HepG2 (cell line): ENCODE results near the gene TFAM. TPM values are rescaled to one million over a fixed set of nuclear protein-coding genes. Genes with fewer than 3 reads are reported as not detected.

ENCODE experiments used
- ATAC-seq: fragments of 200-7000 bp; cut with Tn5 transposase; 3 replicates; pipeline ENCODE4 v1.9.1; 2020; ENCODE audit warnings: mild to moderate bottlenecking, moderate library complexity
- BruUV-seq: library from RNA; stranded (reverse); fragments of 400-500 nt; replicated peaks from 2 replicates; lab custom pipeline; 2021; lab: Mats Ljungman, UMichigan
- CTCF ChIA-PET: fragments of 300-600 bp; formaldehyde crosslinking; extraction: SDS; loops from one replicate; lab custom pipeline; 2021; ENCODE audit warnings: low total read pairs, inconsistent platforms, low intra/inter-chr PET ratio; lab: Yijun Ruan, JAX
- POLR2A ChIA-PET: fragments of 350-600 bp; sonication (Branson Sonifier 250); formaldehyde crosslinking; loops from one replicate; lab custom pipeline; 2020; ENCODE audit warnings: antibody characterized with exemption, inconsistent platforms; lab: Yijun Ruan, JAX
- DNase-seq: peaks from one replicate; pipeline ENCODE4 v3.0.0-alpha.2; 2015; ENCODE audit warnings: low spot score
- FAIRE-seq: peaks from 3 replicates; lab custom pipeline; 2011; peaks lifted over from hg19 to GRCh38; lab: Jason Lieb, UNC
- H2AFZ ChIP-seq: one replicate; pipeline ENCODE4 v1.6.1; 2011; ENCODE audit warnings: low read length, inconsistent platforms
- H3K27ac ChIP-seq: fragments of 300-600 bp; 3 replicates; pipeline ENCODE4 v1.8.0; 2011; ENCODE audit warnings: mixed run types, mild to moderate bottlenecking, mixed read lengths, low read length, inconsistent platforms; ENCODE audit not compliant: insufficient read depth; ENCODE audit errors: extremely low read length
- H3K27me3 ChIP-seq, 2 experiments: fragments of 200-600 bp in 1 of 2; 2 replicates in 1 of 2; 3 replicates in 1 of 2; pipeline versions ENCODE4 v1.6.0 to v1.8.0; 2011; ENCODE audit warnings: low read length in 2 of 2, mild to moderate bottlenecking in 2 of 2, moderate library complexity in 2 of 2, inconsistent platforms in 1 of 2; ENCODE audit not compliant: insufficient read depth in 2 of 2, control insufficient read depth in 1 of 2
- H3K36me3 ChIP-seq, 2 experiments: fragments of 200-600 bp in 1 of 2; replicated peaks in 1 of 2; 2 replicates in 1 of 2; 3 replicates in 1 of 2; pipeline versions ENCODE4 v1.5.1 to v1.8.0; 2011; ENCODE audit warnings: low read length in 2 of 2, inconsistent platforms in 1 of 2; ENCODE audit not compliant: insufficient read depth in 2 of 2, control insufficient read depth in 1 of 2
- H3K4me1 ChIP-seq: 2 replicates; pipeline ENCODE4 v1.5.1; 2012; ENCODE audit warnings: low read length, inconsistent platforms; ENCODE audit not compliant: insufficient read depth
- H3K4me2 ChIP-seq: 2 replicates; pipeline ENCODE4 v1.6.0; 2011; ENCODE audit warnings: low read depth, low read length, inconsistent platforms
- H3K4me3 ChIP-seq, 3 experiments: fragments of 200-600 bp in 1 of 3; sonication (generic), shearing (Covaris generic) in 1 of 3; replicated peaks in 1 of 3; 2 replicates each; pipeline ENCODE4 v1.5.1; 2011 to 2016; ENCODE audit warnings: low read length in 3 of 3, inconsistent platforms in 2 of 3, low read depth in 2 of 3, mild to moderate bottlenecking in 2 of 3, control low read depth in 1 of 3, mixed read lengths in 1 of 3; ENCODE audit not compliant: insufficient read depth in 1 of 3
- H3K79me2 ChIP-seq: one replicate; pipeline ENCODE4 v1.6.1; 2011; ENCODE audit warnings: low read length, inconsistent platforms; ENCODE audit not compliant: insufficient read depth
- H3K9ac ChIP-seq: 2 replicates; pipeline ENCODE4 v1.6.0; 2011; ENCODE audit warnings: mild to moderate bottlenecking, low read depth, low read length, inconsistent platforms; ENCODE audit not compliant: insufficient read depth
- H3K9me3 ChIP-seq: 2 replicates; pipeline ENCODE4 v1.5.1; 2012; ENCODE audit warnings: mild to moderate bottlenecking, low read length
- H4K20me1 ChIP-seq: 2 replicates; pipeline ENCODE4 v1.6.0; 2011; ENCODE audit warnings: inconsistent platforms, mild to moderate bottlenecking, low read length, moderate library complexity; ENCODE audit not compliant: insufficient read depth
- EZH2 ChIP-seq: conservative IDR thresholded peaks from 2 replicates; pipeline ENCODE4 v1.6.1; 2012; ENCODE audit warnings: mild to moderate bottlenecking, low read depth, low read length, moderate library complexity
- FOSL2 ChIP-seq: sonication (generic); formaldehyde crosslinking; IDR thresholded peaks from 2 replicates; pipeline ENCODE4 v1.4.0; 2020; ENCODE audit warnings: missing genetic modification reagents
- HOXA3 ChIP-seq: sonication (generic); formaldehyde crosslinking; IDR thresholded peaks from 2 replicates; pipeline ENCODE4 v1.5.0; 2020; ENCODE audit warnings: missing genetic modification reagents
- STAG1 ChIP-seq: sonication (generic); formaldehyde crosslinking; IDR thresholded peaks from 2 replicates; pipeline ENCODE4 v1.4.0; 2020; ENCODE audit warnings: missing genetic modification reagents
- XBP1 ChIP-seq: sonication (generic); formaldehyde crosslinking; IDR thresholded peaks from 2 replicates; pipeline ENCODE4 v1.5.0; 2020; ENCODE audit warnings: missing genetic modification reagents
- ZNF10 ChIP-seq: sonication (generic); formaldehyde crosslinking; IDR thresholded peaks from 2 replicates; pipeline ENCODE4 v1.4.0; 2020; ENCODE audit warnings: mild to moderate bottlenecking, low read depth, missing genetic modification reagents, borderline replicate concordance
- ZNF484 ChIP-seq: sonication (generic); formaldehyde crosslinking; IDR thresholded peaks from 2 replicates; pipeline ENCODE4 v1.5.1; 2020; ENCODE audit warnings: mild to moderate bottlenecking, low read depth, missing genetic modification reagents, borderline replicate concordance
- ZNF7 ChIP-seq: IDR thresholded peaks from 2 replicates; pipeline ENCODE4 v1.6.1; 2016; ENCODE audit warnings: missing biosample characterization, missing genetic modification reagents
- ZNF703 ChIP-seq: sonication (generic); formaldehyde crosslinking; IDR thresholded peaks from 2 replicates; pipeline ENCODE4 v1.5.1; 2020; ENCODE audit warnings: missing genetic modification reagents, mild to moderate bottlenecking, moderate library complexity, borderline replicate concordance
- ZNF841 ChIP-seq: sonication (generic); formaldehyde crosslinking; IDR thresholded peaks from 2 replicates; pipeline ENCODE4 v1.8.1; 2023; ENCODE audit warnings: missing genetic modification reagents, borderline replicate concordance
- ZSCAN31 ChIP-seq: sonication (generic); formaldehyde crosslinking; IDR thresholded peaks from 2 replicates; pipeline ENCODE4 v1.5.0; 2020; ENCODE audit warnings: low read depth, mild to moderate bottlenecking, missing genetic modification reagents
- WGBS: methylation state at CpG from one replicate; pipeline ENCODE4 v1.1.6; 2017; ENCODE audit warnings: low lambda C conversion rate; 5-methylcytosine and 5-hydroxymethylcytosine counted together
- in situ Hi-C: cut with HindIII; loops from 2 replicates; pipeline ENCODE4 v1.10.0; 2017; ENCODE audit warnings: low pct_unique_long_range_greater_than_20kb; ENCODE audit not compliant: extremely low pct_ligation_motif_present
- intact Hi-C: fragments of 100-400 bp; cut with micrococcal nuclease; formaldehyde crosslinking; loops from one replicate; pipeline ENCODE4 v1.10.0; 2022; ENCODE audit not compliant: unreplicated experiment
- polyA plus RNA-seq, 8 experiments: library from polyadenylated mRNA; depleted of rRNA in 3 of 8; stranded (reverse) in 7 of 8; unstranded in 1 of 8; fragments of >200 nt; fragmentation: Illumina TruSeq in 4 of 8; extraction: Trizol in 4 of 8; gene quantifications; 2 replicates each; pipeline versions ENCODE4 v1.2.1 to v1.2.3, GENCODE V29; 2011 to 2016; ENCODE audit warnings: low read depth in 4 of 8, missing spikeins in 1 of 8, mixed read lengths in 1 of 8; ENCODE audit not compliant: insufficient read depth in 1 of 8
- total RNA-seq, 5 experiments: library from RNA; depleted of rRNA; stranded (reverse); fragments of >200 nt; fragmentation: Illumina TruSeq; extraction: Trizol; gene quantifications; 2 replicates each; pipeline ENCODE4 v1.2.3, GENCODE V29; 2016; ENCODE audit warnings: low read depth in 1 of 5
- TF ChIP-seq, protein P1 (sequence below): IDR thresholded peaks from 2 replicates; pipeline ENCODE4 v1.6.1; 2016; ENCODE audit warnings: low read depth, borderline replicate concordance
- TF ChIP-seq, protein P2 (sequence below), 2 experiments: fragments of 450-650 bp in 1 of 2; sonication (generic) in 1 of 2; formaldehyde crosslinking; IDR thresholded peaks; 2 replicates each; pipeline versions ENCODE4 v1.5.0 to v1.8.0; 2020 to 2022; ENCODE audit warnings: mild to moderate bottlenecking in 1 of 2, missing genetic modification reagents in 1 of 2
- TF ChIP-seq, protein P3 (sequence below): IDR thresholded peaks from 2 replicates; pipeline ENCODE4 v1.6.1; 2016; ENCODE audit warnings: missing biosample characterization, missing genetic modification reagents, low read depth

The TFAM gene
- total and polyA plus RNA-seq, 2 of the 13 experiments (the other 11 are each of a cell fraction or from before 2014, with no cell fraction given) = 18.4 to 125 TPM

DNA sequence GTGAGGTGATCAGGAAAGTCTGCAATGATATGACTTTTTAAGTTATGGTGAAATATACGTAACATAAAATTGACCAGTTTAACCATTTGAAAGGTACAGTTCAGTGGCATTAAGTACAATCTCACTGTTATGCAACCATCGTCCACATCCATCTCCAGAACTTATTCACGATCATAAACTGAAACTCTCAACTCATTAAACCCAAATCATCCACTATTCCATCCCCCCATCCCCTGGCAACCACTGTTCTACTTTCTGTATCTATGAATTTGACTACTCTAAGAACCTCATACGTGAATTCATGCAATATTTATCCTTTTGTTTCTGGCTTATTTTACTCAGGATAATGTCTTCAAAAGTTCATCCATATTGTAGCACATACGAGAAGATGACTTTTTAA, 48.4 kb downstream of the TFAM start (continued):
- TF ChIP-seq, protein P1, sequence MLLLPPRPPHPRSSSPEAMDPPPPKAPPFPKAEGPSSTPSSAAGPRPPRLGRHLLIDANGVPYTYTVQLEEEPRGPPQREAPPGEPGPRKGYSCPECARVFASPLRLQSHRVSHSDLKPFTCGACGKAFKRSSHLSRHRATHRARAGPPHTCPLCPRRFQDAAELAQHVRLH = no peak
- TF ChIP-seq ZNF703 (CRISPR knock-in tag) (no peak), XBP1 (CRISPR knock-in tag) (no peak), ZNF841 (CRISPR knock-in tag) (no peak), ZNF484 (no peak), ZNF10 (CRISPR knock-in tag) (no peak)
- TF ChIP-seq, protein P2, sequence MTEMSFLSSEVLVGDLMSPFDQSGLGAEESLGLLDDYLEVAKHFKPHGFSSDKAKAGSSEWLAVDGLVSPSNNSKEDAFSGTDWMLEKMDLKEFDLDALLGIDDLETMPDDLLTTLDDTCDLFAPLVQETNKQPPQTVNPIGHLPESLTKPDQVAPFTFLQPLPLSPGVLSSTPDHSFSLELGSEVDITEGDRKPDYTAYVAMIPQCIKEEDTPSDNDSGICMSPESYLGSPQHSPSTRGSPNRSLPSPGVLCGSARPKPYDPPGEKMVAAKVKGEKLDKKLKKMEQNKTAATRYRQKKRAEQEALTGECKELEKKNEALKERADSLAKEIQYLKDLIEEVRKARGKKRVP (CRISPR knock-in tag; IDR thresholded peaks at IDR 0.05) = no peak
- TF ChIP-seq, all 625 proteins: peak for 0

DNA sequence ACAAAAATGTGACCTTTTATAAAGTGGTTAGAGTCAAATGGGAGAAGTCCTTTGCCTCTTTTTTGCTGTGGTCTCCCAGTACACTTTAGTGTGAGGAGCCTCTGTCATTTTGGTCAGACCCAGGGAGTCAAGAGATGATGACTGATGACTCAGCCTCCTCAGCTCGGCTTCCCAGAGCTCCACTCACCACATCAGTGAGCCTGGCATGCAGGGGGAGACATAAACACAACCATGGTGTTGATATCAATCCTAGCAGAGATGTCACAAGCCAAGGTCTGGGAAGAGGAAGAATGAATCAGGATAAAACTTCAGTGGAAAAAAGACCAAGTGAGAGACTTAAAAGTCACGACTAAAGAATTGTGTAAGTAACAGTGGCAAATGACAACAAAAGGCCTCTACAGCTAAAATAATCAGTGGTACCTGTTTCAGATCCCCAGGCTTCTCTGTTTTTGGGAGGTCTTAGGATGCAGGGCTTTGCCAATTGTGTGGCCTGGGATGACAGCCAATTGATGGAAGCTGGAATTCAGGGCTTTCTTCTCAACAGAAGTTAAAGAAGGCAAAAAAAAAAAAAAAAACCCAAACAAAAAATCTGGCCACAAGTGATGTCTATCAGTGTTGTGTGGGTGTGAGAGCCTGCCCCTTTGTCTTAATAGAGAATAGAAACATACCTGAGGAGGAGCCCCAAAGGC, 50.2 kb downstream of the TFAM start:
- no TSS peak for BruUV-seq
- intact Hi-C loops = no loop called here
- ChIA-PET CTCF (no interaction called here), POLR2A (no interaction called here)
- no peak overlapping the region for H3K9ac ChIP-seq
- no peaks in the 10 kb centered on the region for H3K79me2 ChIP-seq
- TF ChIP-seq FOSL2 (CRISPR knock-in tag) = peak; percentile 49; the same call in 1 of the 2 replicates
- no peak for TF ChIP-seq HOXA3
- no peak for TF ChIP-seq STAG1 (CRISPR knock-in tag)
- TF ChIP-seq EZH2 = no peak
- peak; percentile 34; the same call in 1 of the 2 replicates for TF ChIP-seq ZNF7 (CRISPR knock-in tag)
- TF ChIP-seq ZSCAN31 (CRISPR knock-in tag) = no peak
- TF ChIP-seq, protein P3, sequence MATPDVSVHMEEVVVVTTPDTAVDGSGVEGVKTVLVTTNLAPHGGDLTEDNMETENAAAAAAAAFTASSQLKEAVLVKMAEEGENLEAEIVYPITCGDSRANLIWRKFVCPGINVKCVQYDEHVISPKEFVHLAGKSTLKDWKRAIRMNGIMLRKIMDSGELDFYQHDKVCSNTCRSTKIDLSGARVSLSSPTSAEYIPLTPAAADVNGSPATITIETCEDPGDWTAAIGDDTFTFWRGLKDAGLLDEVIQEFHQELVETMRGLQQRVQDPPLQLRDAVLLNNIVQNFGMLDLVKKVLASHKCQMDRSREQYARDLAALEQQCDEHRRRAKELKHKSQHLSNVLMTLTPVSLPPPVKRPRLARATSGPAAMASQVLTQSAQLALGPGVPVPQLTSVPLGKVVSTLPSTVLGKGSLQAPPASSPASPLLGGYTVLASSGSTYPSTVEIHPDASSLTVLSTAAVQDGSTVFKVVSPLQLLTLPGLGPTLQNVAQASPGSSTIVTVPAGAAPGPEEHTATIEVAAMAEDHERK (CRISPR knock-in tag) = no peak
- no peak overlapping the region for H3K4me2 ChIP-seq
- DNase-seq = peak; percentile 44
- in situ Hi-C loops = no loop called here
- H4K20me1 ChIP-seq = no peaks in the 10 kb centered on the region
- ATAC-seq = no peak; the same call in 2 of the 3 replicates
- no peaks in the 10 kb centered on the region for H3K36me3 ChIP-seq
- H3K9me3 ChIP-seq = peaks cover 5% of the 10 kb centered on the region; the same call in 1 of the 2 replicates
- H3K27me3 ChIP-seq = no peaks in the 10 kb centered on the region
- no peak overlapping the region for H3K27ac ChIP-seq
- H3K4me3 ChIP-seq = no peak overlapping the region
- FAIRE-seq = no peak
- 7% methylated on average over 2 of the region's 2 CpGs for WGBS
- peaks cover 13% of the 10 kb centered on the region for H3K4me1 ChIP-seq
- no peak overlapping the region for H2AFZ ChIP-seq
